ENCODE measurements around the gene ACTG1.
A peak's percentile ranks its signal among the peaks of the same experiment; 100 is the strongest.

ACTG1 gene

GRCh38 chr17:81511554-81511803 lies 1.1 kb downstream of the ACTG1 start:
- Mint-ChIP-seq H3K9me3 (no peaks in the 10 kb centered on the region), H3K27ac (peak overlapping the region; percentile 89), H3K4me3 (peak overlapping the region; percentile 97), H3K36me3 (peaks cover 46% of the 10 kb centered on the region), H3K27me3 (peaks cover 5% of the 10 kb centered on the region), H3K4me1 (peaks cover 36% of the 10 kb centered on the region)
- CTCF ChIA-PET: no interaction called here
- DNase-seq: no peak

DNA sequence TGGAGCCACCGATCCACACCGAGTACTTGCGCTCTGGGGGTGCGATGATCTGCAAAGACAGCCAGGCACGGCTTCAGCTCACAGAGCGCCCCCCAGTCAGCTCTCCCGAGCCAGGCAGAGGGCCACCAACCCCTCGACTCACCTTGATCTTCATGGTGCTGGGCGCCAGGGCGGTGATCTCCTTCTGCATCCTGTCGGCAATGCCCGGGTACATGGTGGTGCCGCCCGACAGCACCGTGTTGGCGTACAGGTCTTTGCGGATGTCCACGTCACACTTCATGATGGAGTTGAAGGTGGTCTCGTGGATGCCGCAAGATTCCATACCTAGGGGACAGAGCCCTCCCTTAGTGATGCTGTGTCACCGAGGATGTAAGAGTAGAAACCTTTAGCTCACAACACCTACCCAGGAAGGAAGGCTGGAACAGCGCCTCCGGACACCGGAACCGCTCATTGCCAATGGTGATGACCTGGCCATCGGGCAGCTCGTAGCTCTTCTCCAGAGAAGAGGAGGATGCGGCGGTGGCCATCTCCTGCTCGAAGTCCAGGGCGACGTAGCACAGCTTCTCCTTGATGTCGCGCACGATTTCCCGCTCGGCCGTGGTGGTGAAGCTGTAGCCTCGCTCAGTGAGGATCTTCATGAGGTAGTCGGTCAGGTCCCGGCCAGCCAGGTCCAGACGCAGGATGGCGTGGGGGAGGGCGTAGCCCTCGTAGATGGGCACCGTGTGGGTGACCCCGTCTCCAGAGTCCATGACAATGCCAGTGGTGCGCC lies 1.6 kb downstream of the ACTG1 start:
- Mint-ChIP-seq H3K4me3 (peak overlapping the region; percentile 97), H3K27me3 (peaks cover 10% of the 10 kb centered on the region), H3K9me3 (no peaks in the 10 kb centered on the region), H3K36me3 (peaks cover 46% of the 10 kb centered on the region), H3K4me1 (peaks cover 31% of the 10 kb centered on the region), H3K27ac (peak overlapping the region; percentile 89)
- CTCF ChIA-PET: no interaction called here
- peak; percentile 76 for DNase-seq

DNA sequence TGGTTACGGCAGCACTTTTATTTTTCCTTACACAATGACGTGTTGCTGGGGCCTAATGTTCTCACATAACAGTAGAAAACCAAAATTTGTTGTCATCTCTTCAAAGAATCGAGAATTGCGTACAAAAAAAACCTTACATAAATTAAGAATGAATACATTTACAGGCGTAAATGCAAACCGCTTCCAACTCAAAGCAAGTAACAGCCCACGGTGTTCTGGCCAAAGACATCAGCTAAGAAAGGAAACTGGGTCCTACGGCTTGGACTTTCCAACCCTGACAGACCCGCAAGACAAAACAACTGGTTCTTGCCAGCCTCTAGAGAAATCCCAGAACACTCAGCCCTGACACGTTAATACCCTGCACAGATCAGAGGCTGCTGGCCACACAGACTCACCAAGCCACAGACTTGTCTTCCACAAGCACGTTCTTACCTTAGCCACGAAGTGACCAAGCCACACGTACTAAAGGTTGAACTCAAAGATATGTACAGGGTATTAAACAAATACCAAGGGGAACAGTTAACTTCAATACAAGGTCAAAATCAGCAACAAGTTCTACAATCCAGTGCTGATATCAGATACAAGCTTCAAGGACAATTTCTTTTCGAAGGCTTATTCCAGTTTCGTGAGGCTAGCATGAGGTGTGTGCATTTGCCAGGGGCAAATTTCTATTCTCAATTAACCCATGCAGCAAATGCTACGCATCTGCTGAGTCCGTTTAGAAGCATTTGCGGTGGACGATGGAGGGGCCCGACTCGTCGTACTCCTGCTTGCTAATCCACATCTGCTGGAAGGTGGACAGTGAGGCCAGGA lies 2.4 kb downstream of the ACTG1 start:
- H3K27me3 Mint-ChIP-seq: peaks cover 18% of the 10 kb centered on the region
- peak overlapping the region; percentile 97 for H3K4me3 Mint-ChIP-seq
- no peaks in the 10 kb centered on the region for H3K9me3 Mint-ChIP-seq
- H3K27ac Mint-ChIP-seq: peak overlapping the region; percentile 89
- CTCF ChIA-PET: no interaction called here
- H3K36me3 Mint-ChIP-seq: peaks cover 46% of the 10 kb centered on the region
- DNase-seq: no peak
- peaks cover 24% of the 10 kb centered on the region for H3K4me1 Mint-ChIP-seq

DNA sequence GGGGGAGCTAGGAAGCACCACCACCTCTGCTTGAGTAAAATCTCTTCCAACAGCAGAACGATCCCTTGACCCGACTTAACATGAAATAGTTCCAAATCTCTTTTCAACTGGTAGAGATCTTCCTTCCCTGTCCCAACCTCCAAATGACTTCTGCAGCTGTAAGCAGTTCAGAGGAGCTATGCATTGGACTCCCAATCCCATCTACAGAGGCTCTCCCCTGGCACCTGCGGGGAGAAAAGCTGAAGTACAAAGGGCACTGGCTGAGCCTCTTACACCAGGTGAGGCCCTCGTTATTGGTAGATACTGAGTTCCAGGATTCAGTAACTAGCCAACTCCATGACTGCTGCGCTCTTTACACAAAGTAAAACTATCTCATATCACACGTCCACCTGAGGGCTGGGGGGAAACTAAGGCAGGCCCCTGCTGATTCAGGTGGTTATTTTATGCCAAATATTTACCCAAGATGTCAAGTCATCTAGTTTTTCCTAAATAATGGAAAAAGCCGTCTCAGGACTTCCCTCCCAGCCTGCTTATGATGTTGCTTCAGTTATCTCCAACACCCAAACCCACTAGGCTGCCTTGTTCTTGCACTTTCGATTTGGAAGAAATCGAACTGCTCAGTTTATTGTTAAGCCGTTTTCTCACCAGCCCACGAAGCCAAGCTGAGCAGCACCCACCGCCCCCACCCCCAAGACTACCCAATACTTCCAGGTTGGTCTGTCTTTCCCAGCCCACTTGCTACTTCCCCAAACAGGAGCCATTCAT lies 3.2 kb downstream of the ACTG1 start:
- H3K36me3 Mint-ChIP-seq: peaks cover 46% of the 10 kb centered on the region
- H3K9me3 Mint-ChIP-seq: no peaks in the 10 kb centered on the region
- peaks cover 23% of the 10 kb centered on the region for H3K4me1 Mint-ChIP-seq
- H3K27me3 Mint-ChIP-seq: peaks cover 23% of the 10 kb centered on the region
- peak overlapping the region; percentile 89 for H3K27ac Mint-ChIP-seq
- DNase-seq: no peak
- peak overlapping the region; percentile 97 for H3K4me3 Mint-ChIP-seq
- CTCF ChIA-PET: no interaction called here

- Mint-ChIP-seq H3K9me3 (no peaks in the 10 kb centered on the region), H3K4me3 (peak overlapping the region; percentile 97), H3K27ac (peak overlapping the region; percentile 89), H3K36me3 (peaks cover 46% of the 10 kb centered on the region), H3K27me3 (peaks cover 23% of the 10 kb centered on the region), H3K4me1 (peaks cover 23% of the 10 kb centered on the region)
- CTCF ChIA-PET: no interaction called here
- no peak for DNase-seq
Measured at GRCh38 chr17:81508639-81509206, 3.9 kb downstream of the ACTG1 start.

- H3K27me3 Mint-ChIP-seq: peaks cover 59% of the 10 kb centered on the region
- no peak overlapping the region for H3K27ac Mint-ChIP-seq
- H3K36me3 Mint-ChIP-seq: peaks cover 9% of the 10 kb centered on the region
- no peaks in the 10 kb centered on the region for H3K9me3 Mint-ChIP-seq
- H3K4me3 Mint-ChIP-seq: no peak overlapping the region
- no peak for DNase-seq
- peaks cover 11% of the 10 kb centered on the region for H3K4me1 Mint-ChIP-seq
- CTCF ChIA-PET: no interaction called here
Measured at GRCh38 chr17:81503619-81504018, 9.0 kb downstream of the ACTG1 start.

GRCh38 chr17:81502471-81503017 lies 10.1 kb downstream of the ACTG1 start:
- no peak for DNase-seq
- H3K9me3 Mint-ChIP-seq: no peaks in the 10 kb centered on the region
- CTCF ChIA-PET: no interaction called here
- H3K4me3 Mint-ChIP-seq: no peak overlapping the region
- H3K27me3 Mint-ChIP-seq: peaks cover 70% of the 10 kb centered on the region
- H3K4me1 Mint-ChIP-seq: no peaks in the 10 kb centered on the region
- H3K27ac Mint-ChIP-seq: no peak overlapping the region
- no peaks in the 10 kb centered on the region for H3K36me3 Mint-ChIP-seq

GRCh38 chr17:81500047-81500446 lies 12.6 kb downstream of the ACTG1 start:
- Mint-ChIP-seq H3K27me3 (peaks cover 71% of the 10 kb centered on the region), H3K4me1 (peaks cover 2% of the 10 kb centered on the region), H3K27ac (no peak overlapping the region), H3K36me3 (no peaks in the 10 kb centered on the region), H3K4me3 (no peak overlapping the region), H3K9me3 (no peaks in the 10 kb centered on the region)
- DNase-seq: no peak
- CTCF ChIA-PET: interaction anchor here (0.6 to 1.5 kb wide), 3 partner anchors 15 to 509 kb away, joined by 3 to 4 read pairs (median 3); no protein-coding TSS in a partner anchor

GRCh38 chr17:81499601-81499970 lies 13.0 kb downstream of the ACTG1 start:
- peaks cover 71% of the 10 kb centered on the region for H3K27me3 Mint-ChIP-seq
- peaks cover 4% of the 10 kb centered on the region for H3K4me1 Mint-ChIP-seq
- H3K27ac Mint-ChIP-seq: no peak overlapping the region
- CTCF ChIA-PET: interaction anchor here (0.8 kb wide), 1 partner anchor 15 kb away, joined by 3 read pairs; no protein-coding TSS in a partner anchor
- no peak overlapping the region for H3K4me3 Mint-ChIP-seq
- no peaks in the 10 kb centered on the region for H3K36me3 Mint-ChIP-seq
- DNase-seq: no peak
- H3K9me3 Mint-ChIP-seq: no peaks in the 10 kb centered on the region

- H3K9me3 Mint-ChIP-seq: no peaks in the 10 kb centered on the region
- H3K27me3 Mint-ChIP-seq: peaks cover 76% of the 10 kb centered on the region
- no peak for DNase-seq
- H3K4me1 Mint-ChIP-seq: peaks cover 4% of the 10 kb centered on the region
- H3K4me3 Mint-ChIP-seq: no peak overlapping the region
- H3K27ac Mint-ChIP-seq: no peak overlapping the region
- CTCF ChIA-PET: interaction anchor here (0.7 kb wide), 1 partner anchor 15 kb away, joined by 3 read pairs; no protein-coding TSS in a partner anchor
- H3K36me3 Mint-ChIP-seq: no peaks in the 10 kb centered on the region
Measured at GRCh38 chr17:81498953-81499600, 13.5 kb downstream of the ACTG1 start.

DNA sequence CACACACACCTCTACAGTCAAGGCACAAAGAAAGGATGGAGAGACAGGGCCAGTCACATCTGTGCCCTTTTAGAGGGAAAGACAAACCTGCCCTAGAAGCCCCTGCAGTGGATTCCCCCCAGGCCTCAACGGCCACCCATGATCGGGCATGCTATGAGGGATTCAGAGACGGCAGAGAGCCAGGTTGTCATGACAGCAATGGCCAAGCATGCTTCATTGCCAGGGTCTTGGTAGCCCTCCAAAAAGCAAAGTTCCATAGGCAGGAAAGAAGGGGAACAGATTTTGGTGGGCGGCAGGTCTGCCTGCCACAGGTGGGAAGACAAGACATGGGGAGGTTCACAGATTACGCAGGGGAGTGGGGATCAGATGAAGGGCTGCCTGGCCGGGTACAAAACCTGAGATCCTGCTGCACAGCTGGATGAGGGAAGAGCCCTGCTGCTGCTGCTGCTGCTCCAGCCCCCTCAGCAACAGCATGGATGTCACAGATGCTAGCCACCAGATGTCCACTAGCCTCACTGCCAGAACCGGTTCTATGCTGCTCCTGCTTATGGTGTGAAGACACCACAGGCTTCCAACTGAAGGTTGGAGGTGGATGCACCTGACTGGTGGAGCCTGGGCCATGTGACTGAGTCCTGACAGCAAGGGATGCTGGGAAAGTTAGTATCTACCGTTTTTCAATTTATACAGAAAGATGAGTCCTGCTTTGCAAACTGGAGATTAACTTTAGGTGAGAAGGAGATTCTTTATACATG lies 17.8 kb downstream of the ACTG1 start:
- no peak for DNase-seq
- no peak overlapping the region for H3K27ac Mint-ChIP-seq
- H3K4me3 Mint-ChIP-seq: no peak overlapping the region
- H3K9me3 Mint-ChIP-seq: no peaks in the 10 kb centered on the region
- CTCF ChIA-PET: interaction anchor here (1.3 kb wide), 1 partner anchor 10 kb away, joined by 3 read pairs; no protein-coding TSS in a partner anchor
- H3K27me3 Mint-ChIP-seq: peaks cover 87% of the 10 kb centered on the region
- peaks cover 6% of the 10 kb centered on the region for H3K4me1 Mint-ChIP-seq
- H3K36me3 Mint-ChIP-seq: no peaks in the 10 kb centered on the region

- CTCF ChIA-PET: interaction anchor here (1.3 kb wide), 1 partner anchor 9 kb away, joined by 3 read pairs; no protein-coding TSS in a partner anchor
- Mint-ChIP-seq H3K27me3 (peaks cover 87% of the 10 kb centered on the region), H3K36me3 (no peaks in the 10 kb centered on the region), H3K4me1 (peaks cover 8% of the 10 kb centered on the region), H3K27ac (no peak overlapping the region), H3K4me3 (no peak overlapping the region), H3K9me3 (no peaks in the 10 kb centered on the region)
- DNase-seq: no peak
Measured at GRCh38 chr17:81493198-81494038, 19.2 kb downstream of the ACTG1 start.
